ENCODE results near the gene RLN3.

Gene RLN3

DNA sequence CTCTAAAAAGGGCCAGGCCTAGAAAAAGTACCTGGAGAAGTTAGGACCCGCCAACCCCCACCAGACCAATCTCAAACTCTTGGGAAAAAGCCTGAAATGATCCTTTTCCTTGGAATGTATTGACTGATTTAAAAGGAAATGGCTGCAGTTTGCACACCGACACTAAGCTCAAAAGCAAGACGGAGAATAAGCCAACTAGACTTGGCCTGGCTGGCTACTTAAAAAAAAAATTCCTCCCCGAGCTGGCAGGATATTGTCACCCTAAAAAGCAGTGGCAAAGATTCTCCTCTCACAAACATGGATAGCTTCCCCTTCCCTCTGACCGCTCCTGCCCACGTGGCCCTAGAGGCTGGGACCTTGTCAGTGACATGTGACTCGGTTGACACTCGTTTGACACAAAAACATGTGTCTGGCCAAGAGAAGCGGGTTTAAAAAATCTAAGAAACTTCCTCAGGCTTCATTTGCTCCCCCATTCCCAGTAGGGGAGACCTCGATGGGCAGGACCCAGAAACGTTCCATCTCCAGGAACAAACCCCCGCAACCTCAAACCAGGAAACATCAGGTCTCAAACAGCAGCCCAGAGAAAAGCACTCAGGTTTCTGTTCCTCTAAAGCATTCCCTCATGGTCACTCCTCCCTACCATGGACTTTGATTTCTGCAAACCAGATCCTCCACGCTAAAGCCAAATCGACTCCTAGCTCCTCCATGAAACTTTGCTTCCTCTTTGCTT, 23.2 kb upstream of the RLN3 start:
- Histone ChIP-seq H3K4me2 (ENCODE audit: low read length, poor library complexity, severe bottlenecking) (no peak overlapping the region), H2BK12ac (ENCODE audit: low read length in 2 of 2) (peak overlapping the region in 1 of 2 experiments; percentile 75), H2BK5ac (ENCODE audit: low read depth, low read length, poor library complexity, severe bottlenecking) (no peak overlapping the region), H2AFZ (ENCODE audit: low read depth, low read length) (no peak overlapping the region), H3K27me3 (ENCODE audit: control insufficient read depth in 1 of 2, insufficient read depth in 1 of 2, low read length in 2 of 2) (no peaks in the 10 kb centered on the region), H3K27ac (ENCODE audit: low read length, poor library complexity, severe bottlenecking) (peak overlapping the region; percentile 1), H3K4me1 (ENCODE audit: control insufficient read depth, insufficient read depth, low read depth, low read length) (peaks cover 9% of the 10 kb centered on the region), H3K9me3 (ENCODE audit: control insufficient read depth, low read length) (no peaks in the 10 kb centered on the region), H2AK5ac (ENCODE audit: low read length, severe bottlenecking) (peak overlapping the region; percentile 57), H3K79me1 (replicated peaks; ENCODE audit: low read length, poor library complexity, severe bottlenecking) (peaks cover 9% of the 10 kb centered on the region), H2BK15ac (ENCODE audit: low read depth, poor library complexity, severe bottlenecking) (no peak overlapping the region), H4K91ac (ENCODE audit: low read length) (no peak overlapping the region), H2BK120ac (ENCODE audit: low read depth, low read length) (no peak overlapping the region), H3K4ac (ENCODE audit: low read depth in 1 of 2, low read length in 2 of 2) (no peak overlapping the region), H3K18ac (ENCODE audit: low read depth in 1 of 2, low read length in 2 of 2) (no peak overlapping the region), H3K23ac (ENCODE audit: low read length in 2 of 2) (no peak overlapping the region), H3K9ac (ENCODE audit: low read length) (peak overlapping the region; percentile 92), H3K14ac (ENCODE audit: low read length in 2 of 2) (no peak overlapping the region), H3K36me3 (ENCODE audit: control insufficient read depth in 1 of 2, insufficient read depth in 2 of 2, low read depth in 1 of 2, low read length in 2 of 2) (peaks cover 0 to 12% of the 10 kb centered on the region in 2 experiments), H3K4me3 (ENCODE audit: insufficient read depth in 1 of 2, low read depth in 1 of 2, low read length in 2 of 2) (peak overlapping the region in 1 of 2 experiments; percentile 63), H4K8ac (ENCODE audit: low read length) (peak overlapping the region; percentile 16)
- DNase-seq: no peak
- WGBS: 80% methylated on average over 13 of the region's 14 CpGs

DNA sequence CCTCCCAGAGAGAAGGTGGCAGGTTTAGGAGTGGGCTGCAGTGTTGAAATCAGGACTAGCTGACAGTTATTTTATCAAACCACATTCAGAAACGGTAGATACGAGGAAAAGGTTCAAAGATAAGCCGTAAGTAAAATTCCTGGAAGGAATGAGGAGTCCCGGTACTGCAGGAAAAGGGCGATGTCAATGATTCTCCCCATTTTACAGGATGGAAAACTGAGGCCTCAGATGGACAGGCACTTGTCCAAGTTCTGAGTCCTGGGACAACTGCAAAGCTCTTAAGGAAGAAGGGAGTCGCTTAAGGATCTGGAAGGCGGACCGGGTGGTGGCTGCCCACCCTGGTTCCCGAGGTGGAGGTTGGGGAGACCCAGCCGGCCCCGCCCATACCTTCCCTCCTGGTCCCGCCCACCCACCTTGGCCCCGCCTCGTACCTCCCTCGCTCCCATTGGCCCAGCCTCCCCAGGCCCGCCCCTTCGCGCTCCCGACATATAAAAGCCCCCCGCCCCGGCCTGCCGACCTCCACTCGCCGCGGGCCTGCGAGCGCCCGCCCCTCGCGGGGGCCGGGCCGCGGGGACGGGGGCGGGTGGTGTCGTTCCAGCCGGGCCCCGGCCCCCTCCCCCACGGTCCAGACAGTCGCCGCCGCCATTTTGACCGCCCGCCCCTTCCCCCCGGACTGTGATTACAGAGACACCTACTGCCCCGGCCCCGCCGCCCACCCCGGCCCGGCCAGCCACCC, 22.4 kb upstream of the RLN3 start:
- Histone ChIP-seq H3K27me3 (ENCODE audit: control insufficient read depth in 1 of 2, insufficient read depth in 1 of 2, low read length in 2 of 2) (no peaks in the 10 kb centered on the region), H2BK12ac (ENCODE audit: low read length in 2 of 2) (no peak overlapping the region), H3K9ac (ENCODE audit: low read length) (peak overlapping the region; percentile 92), H2AK5ac (ENCODE audit: low read length, severe bottlenecking) (no peak overlapping the region), H2AFZ (ENCODE audit: low read depth, low read length) (no peak overlapping the region), H3K27ac (ENCODE audit: low read length, poor library complexity, severe bottlenecking) (peak overlapping the region; percentile 52), H3K36me3 (ENCODE audit: control insufficient read depth in 1 of 2, insufficient read depth in 2 of 2, low read depth in 1 of 2, low read length in 2 of 2) (peaks cover 0 to 8% of the 10 kb centered on the region in 2 experiments), H3K4me3 (ENCODE audit: insufficient read depth in 1 of 2, low read depth in 1 of 2, low read length in 2 of 2) (peak overlapping the region; percentile 63 to 88), H3K18ac (ENCODE audit: low read depth in 1 of 2, low read length in 2 of 2) (peak overlapping the region; percentile 83 to 95), H3K14ac (ENCODE audit: low read length in 2 of 2) (peak overlapping the region in 1 of 2 experiments; percentile 67), H3K4me2 (ENCODE audit: low read length, poor library complexity, severe bottlenecking) (peak overlapping the region; percentile 45), H3K23ac (ENCODE audit: low read length in 2 of 2) (no peak overlapping the region), H2BK15ac (ENCODE audit: low read depth, poor library complexity, severe bottlenecking) (peak overlapping the region; percentile 85), H3K4me1 (ENCODE audit: control insufficient read depth, insufficient read depth, low read depth, low read length) (peaks cover 9% of the 10 kb centered on the region), H3K79me1 (replicated peaks; ENCODE audit: low read length, poor library complexity, severe bottlenecking) (peaks cover 6% of the 10 kb centered on the region), H4K91ac (ENCODE audit: low read length) (no peak overlapping the region), H4K8ac (ENCODE audit: low read length) (peak overlapping the region; percentile 88), H3K4ac (ENCODE audit: low read depth in 1 of 2, low read length in 2 of 2) (peak overlapping the region in 1 of 2 experiments; percentile 57), H3K9me3 (ENCODE audit: control insufficient read depth, low read length) (no peaks in the 10 kb centered on the region), H2BK120ac (ENCODE audit: low read depth, low read length) (peak overlapping the region; percentile 87), H2BK5ac (ENCODE audit: low read depth, low read length, poor library complexity, severe bottlenecking) (peak overlapping the region; percentile 85)
- 17% methylated on average over 28 of the region's 50 CpGs for WGBS
- DNase-seq: peak; percentile 88

DNA sequence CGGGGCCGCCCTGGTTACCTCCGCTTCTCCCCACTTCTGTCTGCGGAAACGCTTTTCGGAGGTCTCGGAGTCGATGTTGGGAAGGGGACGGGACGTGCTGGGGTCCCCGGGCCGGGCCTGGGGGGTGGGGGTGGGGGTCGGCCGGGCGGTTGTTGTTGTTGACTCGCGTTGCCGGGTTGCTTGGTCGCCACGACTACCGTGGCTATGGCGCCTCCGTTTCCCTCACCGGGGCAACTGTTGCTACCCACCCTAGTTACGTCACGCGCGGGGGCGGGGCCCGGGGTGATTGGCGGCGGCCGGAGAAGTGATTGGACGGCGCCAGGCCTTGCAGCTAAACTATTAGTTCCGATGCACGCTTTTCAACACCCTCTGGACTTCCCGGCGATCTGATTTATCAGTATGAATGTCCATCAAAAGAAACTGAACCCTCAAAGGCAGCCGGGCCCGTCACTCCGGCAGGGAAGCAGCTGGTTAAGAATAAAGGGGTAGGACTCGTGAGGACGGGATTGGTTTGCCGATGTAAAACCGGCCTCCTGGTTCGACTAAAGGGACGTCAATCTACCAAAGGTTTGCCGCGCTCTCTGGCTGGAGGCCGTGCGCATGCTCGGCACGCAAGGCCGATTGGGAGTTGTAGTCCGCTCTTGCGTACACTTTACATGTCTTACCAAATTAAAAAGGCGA, 21.7 kb upstream of the RLN3 start, which contains the start of gene RFX1:
Gene RFX1 (minus strand): TSS at position 236 of the 681 bp plus-strand sequence. CDS start 12,477 bp downstream, outside the sequence.
- Histone ChIP-seq H2BK12ac (ENCODE audit: low read length in 2 of 2) (no peak within 1 kb of the TSS), H3K4me3 (ENCODE audit: insufficient read depth in 1 of 2, low read depth in 1 of 2, low read length in 2 of 2) (peak within 1 kb of the TSS; percentile 84 to 88), H3K9ac (ENCODE audit: low read length) (peak within 1 kb of the TSS; percentile 92), H2BK15ac (ENCODE audit: low read depth, poor library complexity, severe bottlenecking) (peak within 1 kb of the TSS; percentile 95), H4K91ac (ENCODE audit: low read length) (peak within 1 kb of the TSS; percentile 74), H3K79me1 (replicated peaks; ENCODE audit: low read length, poor library complexity, severe bottlenecking) (peaks cover 3% of the 10 kb centered on the region), H3K27me3 (ENCODE audit: control insufficient read depth in 1 of 2, insufficient read depth in 1 of 2, low read length in 2 of 2) (no peaks in the 10 kb centered on the region), H2BK120ac (ENCODE audit: low read depth, low read length) (peak within 1 kb of the TSS; percentile 87), H3K14ac (ENCODE audit: low read length in 2 of 2) (peak within 1 kb of the TSS; percentile 67 to 73), H4K8ac (ENCODE audit: low read length) (peak within 1 kb of the TSS; percentile 88), H3K4ac (ENCODE audit: low read depth in 1 of 2, low read length in 2 of 2) (peak within 1 kb of the TSS; percentile 69 to 86), H3K23ac (ENCODE audit: low read length in 2 of 2) (no peak within 1 kb of the TSS), H3K4me2 (ENCODE audit: low read length, poor library complexity, severe bottlenecking) (peak within 1 kb of the TSS; percentile 72), H2AFZ (ENCODE audit: low read depth, low read length) (peak within 1 kb of the TSS; percentile 85), H3K27ac (ENCODE audit: low read length, poor library complexity, severe bottlenecking) (peak within 1 kb of the TSS; percentile 94), H3K4me1 (ENCODE audit: control insufficient read depth, insufficient read depth, low read depth, low read length) (peaks cover 9% of the 10 kb centered on the region), H3K36me3 (ENCODE audit: control insufficient read depth in 1 of 2, insufficient read depth in 2 of 2, low read depth in 1 of 2, low read length in 2 of 2) (peaks cover 0 to 3% of the 10 kb centered on the region in 2 experiments), H2BK5ac (ENCODE audit: low read depth, low read length, poor library complexity, severe bottlenecking) (peak within 1 kb of the TSS; percentile 89), H2AK5ac (ENCODE audit: low read length, severe bottlenecking) (no peak within 1 kb of the TSS), H3K18ac (ENCODE audit: low read depth in 1 of 2, low read length in 2 of 2) (peak within 1 kb of the TSS; percentile 92 to 95), H3K9me3 (ENCODE audit: control insufficient read depth, low read length) (no peaks in the 10 kb centered on the region)
- 2% methylated on average over 42 of the region's 58 CpGs for WGBS
- DNase-seq: peak; percentile 100
